H1 (cell line): ENCODE measurements around the gene LCA5L.

ENCODE experiments used
- EGR1 ChIP-seq: IDR thresholded peaks from 2 replicates; pipeline ENCODE4 v1.6.1; 2011; ENCODE audit warnings: low read depth, low read length, borderline replicate concordance
- MAFK ChIP-seq: IDR thresholded peaks from 2 replicates; pipeline ENCODE4 v1.6.1; 2012; ENCODE audit warnings: low read depth, mild to moderate bottlenecking, improper control_type of control experiment, low read length
- NANOG ChIP-seq: IDR thresholded peaks from 2 replicates; pipeline ENCODE4 v1.6.1; 2011; ENCODE audit warnings: low read length, low read depth, mild to moderate bottlenecking, inconsistent platforms; ENCODE audit not compliant: insufficient read depth, poor library complexity, severe bottlenecking
- POLR2A ChIP-seq, 2 experiments: IDR thresholded peaks; 1 replicate in 1 of 2; 2 replicates in 1 of 2; pipeline ENCODE4 v1.6.1; 2011; ENCODE audit warnings: low read depth in 2 of 2, low read length in 2 of 2, mild to moderate bottlenecking in 2 of 2; ENCODE audit errors: control extremely low read depth in 1 of 2
- POLR2AphosphoS5 ChIP-seq: IDR thresholded peaks from 2 replicates; pipeline ENCODE4 v1.6.1; 2011; ENCODE audit warnings: low read depth, low read length
- SIN3A ChIP-seq, 2 experiments: IDR thresholded peaks in 1 of 2; conservative IDR thresholded peaks in 1 of 2; 2 replicates each; pipeline ENCODE4 v1.6.1; 2011 to 2012; ENCODE audit warnings: low read length in 2 of 2, improper control_type of control experiment in 1 of 2, low read depth in 1 of 2, mild to moderate bottlenecking in 1 of 2
- TF ChIP-seq, protein P1 (sequence below), 3 experiments: IDR thresholded peaks; 1 replicate in 2 of 3; 2 replicates in 1 of 3; pipeline versions ENCODE4 v1.5.1 to v1.6.1; 2011; ENCODE audit warnings: low read length in 3 of 3, mild to moderate bottlenecking in 3 of 3, inconsistent platforms in 2 of 3, low read depth in 1 of 3, moderate library complexity in 1 of 3; ENCODE audit not compliant: insufficient read depth in 1 of 3; ENCODE audit errors: control extremely low read depth in 1 of 3
- TF ChIP-seq, protein P2 (sequence below): IDR thresholded peaks from 2 replicates; pipeline ENCODE4 v1.6.1; 2012; ENCODE audit warnings: inconsistent platforms

DNA sequence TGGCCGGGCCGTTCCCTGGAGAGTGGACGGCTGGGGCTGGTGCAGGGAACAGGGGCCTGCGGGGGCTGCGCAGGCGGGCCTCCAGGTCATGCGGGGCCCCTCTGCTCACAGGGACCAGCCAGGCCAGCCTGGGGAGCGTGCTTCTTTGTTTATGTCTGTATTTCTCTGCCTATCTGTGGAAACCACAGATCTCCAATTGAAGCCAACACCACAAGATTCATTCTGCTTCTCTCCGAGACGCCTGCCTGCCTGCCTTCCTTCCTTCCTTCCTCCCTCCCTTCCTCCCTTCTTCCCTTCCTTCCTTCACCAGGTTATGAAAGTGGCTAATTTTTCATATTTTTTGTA lies 56.8 kb downstream of the LCA5L start:
- TF ChIP-seq EGR1, result no peak
- TF ChIP-seq, protein P1, sequence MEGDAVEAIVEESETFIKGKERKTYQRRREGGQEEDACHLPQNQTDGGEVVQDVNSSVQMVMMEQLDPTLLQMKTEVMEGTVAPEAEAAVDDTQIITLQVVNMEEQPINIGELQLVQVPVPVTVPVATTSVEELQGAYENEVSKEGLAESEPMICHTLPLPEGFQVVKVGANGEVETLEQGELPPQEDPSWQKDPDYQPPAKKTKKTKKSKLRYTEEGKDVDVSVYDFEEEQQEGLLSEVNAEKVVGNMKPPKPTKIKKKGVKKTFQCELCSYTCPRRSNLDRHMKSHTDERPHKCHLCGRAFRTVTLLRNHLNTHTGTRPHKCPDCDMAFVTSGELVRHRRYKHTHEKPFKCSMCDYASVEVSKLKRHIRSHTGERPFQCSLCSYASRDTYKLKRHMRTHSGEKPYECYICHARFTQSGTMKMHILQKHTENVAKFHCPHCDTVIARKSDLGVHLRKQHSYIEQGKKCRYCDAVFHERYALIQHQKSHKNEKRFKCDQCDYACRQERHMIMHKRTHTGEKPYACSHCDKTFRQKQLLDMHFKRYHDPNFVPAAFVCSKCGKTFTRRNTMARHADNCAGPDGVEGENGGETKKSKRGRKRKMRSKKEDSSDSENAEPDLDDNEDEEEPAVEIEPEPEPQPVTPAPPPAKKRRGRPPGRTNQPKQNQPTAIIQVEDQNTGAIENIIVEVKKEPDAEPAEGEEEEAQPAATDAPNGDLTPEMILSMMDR (IDR thresholded peaks at IDR 0.05; ENCODE audit: control extremely low read depth in 1 of 3, insufficient read depth in 1 of 3, low read depth in 1 of 3, low read length in 3 of 3), result no peak
- TF ChIP-seq, protein P2, sequence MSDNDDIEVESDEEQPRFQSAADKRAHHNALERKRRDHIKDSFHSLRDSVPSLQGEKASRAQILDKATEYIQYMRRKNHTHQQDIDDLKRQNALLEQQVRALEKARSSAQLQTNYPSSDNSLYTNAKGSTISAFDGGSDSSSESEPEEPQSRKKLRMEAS, result no peak
- no peak for TF ChIP-seq MAFK
- no peak for TF ChIP-seq POLR2A (IDR thresholded peaks at IDR 0.05; ENCODE audit: control extremely low read depth in 1 of 2, low read depth in 2 of 2, low read length in 2 of 2)
- TF ChIP-seq SIN3A (conservative IDR thresholded peaks at IDR 0.05 in 1 of 2, IDR thresholded peaks at IDR 0.05 in 1 of 2; ENCODE audit: low read depth in 1 of 2, low read length in 2 of 2), result no peak
- no peak for TF ChIP-seq NANOG
- TF ChIP-seq POLR2AphosphoS5, result no peak
